Stimulated activated CD4-positive, alpha-beta T cell treated with anti-CD3 and anti-CD28 coated beads, Interleukin-1b, Interleukin-23, amount 100 ng/mL, for 48 hours (primary cell): ENCODE data around the gene PSMD9.
"Not testable (repeated sequence)": the region's sequence is repeated elsewhere in the genome, so short reads cannot be mapped to it uniquely, and the experiment has no call there.

ENCODE experiments used
- DNase-seq: peaks from one replicate; pipeline ENCODE4 v3.0.0-alpha.2; 2020

The PSMD9 gene

GRCh38 chr12:121926874-121927706 lies 38.5 kb downstream of the PSMD9 start:
- DNase-seq = no peak

GRCh38 chr12:121927813-121928212 lies 39.2 kb downstream of the PSMD9 start:
- DNase-seq = no peak

- DNase-seq = not testable (repeated sequence)
Observed at GRCh38 chr12:121929545-121929944, 41.0 kb downstream of the PSMD9 start.

GRCh38 chr12:121930862-121931261 lies 42.3 kb downstream of the PSMD9 start:
- no peak for DNase-seq

- DNase-seq = no peak
Observed at GRCh38 chr12:121932176-121932536, 43.6 kb downstream of the PSMD9 start.

GRCh38 chr12:121932914-121933521 lies 44.4 kb downstream of the PSMD9 start:
- DNase-seq = no peak

- no peak for DNase-seq
Observed at GRCh38 chr12:121933522-121934308, 45.1 kb downstream of the PSMD9 start.

GRCh38 chr12:121934309-121934664 lies 45.7 kb downstream of the PSMD9 start:
- no peak for DNase-seq

GRCh38 chr12:121937654-121938053 lies 49.1 kb downstream of the PSMD9 start:
- DNase-seq = no peak

- no peak for DNase-seq
Observed at GRCh38 chr12:121939186-121939585, 50.6 kb downstream of the PSMD9 start.

GRCh38 chr12:121939992-121940766 lies 51.6 kb downstream of the PSMD9 start:
- no peak for DNase-seq

GRCh38 chr12:121942145-121942718 lies 53.6 kb downstream of the PSMD9 start:
- no peak for DNase-seq

- DNase-seq = no peak
Observed at GRCh38 chr12:121943926-121944325, 55.3 kb downstream of the PSMD9 start.

GRCh38 chr12:121946313-121947025 lies 57.9 kb downstream of the PSMD9 start:
- no peak for DNase-seq

- no peak for DNase-seq
Observed at GRCh38 chr12:121947981-121948380, 59.4 kb downstream of the PSMD9 start.

- DNase-seq = no peak
Observed at GRCh38 chr12:121949648-121950397, 61.2 kb downstream of the PSMD9 start.

GRCh38 chr12:121953117-121953692 lies 64.6 kb downstream of the PSMD9 start:
- DNase-seq = no peak

- DNase-seq = no peak
Observed at GRCh38 chr12:121953695-121954094, 65.1 kb downstream of the PSMD9 start.

- no peak for DNase-seq
Observed at GRCh38 chr12:121955258-121956237, 67.0 kb downstream of the PSMD9 start.
